Measurements from ENCODE around the gene EXOC3L4. TPM values are rescaled to one million over a fixed set of nuclear protein-coding genes. Genes with fewer than 3 reads are reported as not detected.
A peak's percentile ranks its signal among the peaks of the same experiment; 100 is the strongest.

The EXOC3L4 gene
- total and polyA plus RNA-seq, 9 of the 15 experiments (the other 6 are each of a cell fraction or from before 2014, with no cell fraction given) = 0.10 to 6.7 (median 0.98) TPM; not detected in 1

GRCh38 chr14:103135333-103136260 is 41.1 kb downstream of the EXOC3L4 start:
- FAIRE-seq (no peak), ATAC-seq (no peak), DNase-seq (ENCODE audit: extremely low read depth in 1 of 4, low spot score in 3 of 4) (no peak)
- H3K27ac ChIP-seq (ENCODE audit: extremely low read depth, low read depth, low read length) = no peak overlapping the region
- no peaks in the 10 kb centered on the region for H3K79me2 ChIP-seq (ENCODE audit: control insufficient read depth, insufficient read depth, low read length)
- ChIA-PET CTCF (ENCODE audit: low intra/inter-chr PET ratio) (no interaction called here), POLR2A (interaction anchor here (0.6 to 3.0 kb wide), 3 partner anchors 9 to 202 kb away, joined by 3 to 15 read pairs (median 5); no protein-coding TSS in a partner anchor)
- H3K9me1 ChIP-seq (ENCODE audit: control insufficient read depth, insufficient read depth, low read length) = no peaks in the 10 kb centered on the region
- H3K4me2 ChIP-seq (ENCODE audit: insufficient read depth, low read length) = no peak overlapping the region
- H3K9ac ChIP-seq (ENCODE audit: insufficient read depth in 1 of 2, low read depth in 2 of 2, low read length in 2 of 2) = no peak overlapping the region
- in situ Hi-C loops (cut with MboI) = no loop called here
- BruUV-seq (replicated peaks) = no TSS peak
- H2AFZ ChIP-seq (ENCODE audit: low read depth, low read length) = no peak overlapping the region
- peaks cover 14 to 42% of the 10 kb centered on the region in 2 experiments; a peak in 4 of 5 replicates for H3K4me1 ChIP-seq (replicated peaks in 1 of 2; ENCODE audit: control insufficient read depth in 2 of 2, insufficient read depth in 2 of 2, low read length in 2 of 2)
- intact Hi-C loops (cut with micrococcal nuclease) = no loop called here
- 85% methylated on average over 12 of the region's 26 CpGs for WGBS (ENCODE audit: insufficient coverage, low coverage, missing lambda C conversion rate)
- H4K20me1 ChIP-seq (replicated peaks; ENCODE audit: control insufficient read depth, insufficient read depth, low read length) = no peaks in the 10 kb centered on the region
- peaks cover 50% of the 10 kb centered on the region; the same call in 2 of the 3 replicates for H3K36me3 ChIP-seq (ENCODE audit: control insufficient read depth, insufficient read depth, low read length)
- no peaks in the 10 kb centered on the region for H3K9me3 ChIP-seq (replicated peaks; ENCODE audit: control insufficient read depth, insufficient read depth, low read depth, low read length)
- no peak for TF ChIP-seq ZNF778 (CRISPR knock-in tag; IDR thresholded peaks at IDR 0.05)
- TF ChIP-seq BRF1 (IDR thresholded peaks at IDR 0.05; ENCODE audit: borderline replicate concordance, extremely low read depth, insufficient read length) = no peak
- TF ChIP-seq NR2C1 (IDR thresholded peaks at IDR 0.05) = no peak
- 0 out of 2 replicates have a peak, but pooled peaks have one; percentile 15 for TF ChIP-seq NR2C1 (tag; IDR thresholded peaks at IDR 0.05)
- no peaks in the 10 kb centered on the region for H3K27me3 ChIP-seq (ENCODE audit: control insufficient read depth in 2 of 2, insufficient read depth in 2 of 2, low read length in 2 of 2)
- H3K4me3 ChIP-seq = no peak overlapping the region
